ENCODE data around the gene C1QB.
"Not testable (repeated sequence)": the region's sequence is repeated elsewhere in the genome, so short reads cannot be mapped to it uniquely, and the experiment has no call there.

Gene C1QB

DNA sequence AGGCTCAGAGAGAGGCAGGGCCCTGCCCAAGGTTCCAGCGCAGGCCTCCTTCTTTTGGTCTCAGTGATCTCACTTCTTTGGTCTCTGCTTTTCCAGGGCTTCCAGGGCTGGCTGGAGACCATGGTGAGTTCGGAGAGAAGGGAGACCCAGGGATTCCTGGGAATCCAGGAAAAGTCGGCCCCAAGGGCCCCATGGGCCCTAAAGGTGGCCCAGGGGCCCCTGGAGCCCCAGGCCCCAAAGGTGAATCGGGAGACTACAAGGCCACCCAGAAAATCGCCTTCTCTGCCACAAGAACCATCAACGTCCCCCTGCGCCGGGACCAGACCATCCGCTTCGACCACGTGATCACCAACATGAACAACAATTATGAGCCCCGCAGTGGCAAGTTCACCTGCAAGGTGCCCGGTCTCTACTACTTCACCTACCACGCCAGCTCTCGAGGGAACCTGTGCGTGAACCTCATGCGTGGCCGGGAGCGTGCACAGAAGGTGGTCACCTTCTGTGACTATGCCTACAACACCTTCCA is 7.7 kb downstream of the C1QB start:
- DNase-seq (ENCODE audit: low read depth): no peak
- TF ChIP-seq, protein P1, sequence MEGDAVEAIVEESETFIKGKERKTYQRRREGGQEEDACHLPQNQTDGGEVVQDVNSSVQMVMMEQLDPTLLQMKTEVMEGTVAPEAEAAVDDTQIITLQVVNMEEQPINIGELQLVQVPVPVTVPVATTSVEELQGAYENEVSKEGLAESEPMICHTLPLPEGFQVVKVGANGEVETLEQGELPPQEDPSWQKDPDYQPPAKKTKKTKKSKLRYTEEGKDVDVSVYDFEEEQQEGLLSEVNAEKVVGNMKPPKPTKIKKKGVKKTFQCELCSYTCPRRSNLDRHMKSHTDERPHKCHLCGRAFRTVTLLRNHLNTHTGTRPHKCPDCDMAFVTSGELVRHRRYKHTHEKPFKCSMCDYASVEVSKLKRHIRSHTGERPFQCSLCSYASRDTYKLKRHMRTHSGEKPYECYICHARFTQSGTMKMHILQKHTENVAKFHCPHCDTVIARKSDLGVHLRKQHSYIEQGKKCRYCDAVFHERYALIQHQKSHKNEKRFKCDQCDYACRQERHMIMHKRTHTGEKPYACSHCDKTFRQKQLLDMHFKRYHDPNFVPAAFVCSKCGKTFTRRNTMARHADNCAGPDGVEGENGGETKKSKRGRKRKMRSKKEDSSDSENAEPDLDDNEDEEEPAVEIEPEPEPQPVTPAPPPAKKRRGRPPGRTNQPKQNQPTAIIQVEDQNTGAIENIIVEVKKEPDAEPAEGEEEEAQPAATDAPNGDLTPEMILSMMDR (IDR thresholded peaks at IDR 0.05; ENCODE audit: insufficient read depth, low read depth, low read length, missing control alignments): no peak
- no peak overlapping the region for H3K4me3 ChIP-seq (ENCODE audit: low read length)

GRCh38 chr1:22661880-22662279 is 8.8 kb downstream of the C1QB start:
- TF ChIP-seq, protein P1 (IDR thresholded peaks at IDR 0.05; ENCODE audit: insufficient read depth, low read depth, low read length, missing control alignments): no peak
- DNase-seq (ENCODE audit: low read depth): no peak
- H3K4me3 ChIP-seq (ENCODE audit: low read length): no peak overlapping the region

DNA sequence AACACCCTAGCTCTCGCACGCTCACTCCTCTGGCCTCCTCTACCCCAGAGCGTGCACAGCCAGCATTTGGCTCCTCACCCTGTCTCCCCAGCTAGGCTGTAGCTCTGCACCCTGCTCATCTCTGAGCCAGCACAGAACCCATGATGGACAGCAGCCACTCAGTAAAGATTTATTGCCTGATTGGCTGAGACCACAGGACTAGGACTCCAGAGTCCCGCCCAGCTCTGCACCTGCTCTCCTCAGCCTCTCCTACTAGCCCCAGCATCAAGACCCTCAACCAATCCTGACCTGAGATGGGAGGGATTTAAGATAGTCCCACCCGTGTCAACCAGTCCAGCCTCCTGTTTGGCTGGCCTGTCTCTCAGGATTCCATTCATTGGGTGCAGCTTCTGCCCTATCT is 9.3 kb downstream of the C1QB start:
- TF ChIP-seq, protein P1 (IDR thresholded peaks at IDR 0.05; ENCODE audit: insufficient read depth, low read depth, low read length, missing control alignments): no peak
- H3K4me3 ChIP-seq (ENCODE audit: low read length): no peak overlapping the region
- no peak for DNase-seq (ENCODE audit: low read depth)

- no peak for DNase-seq (ENCODE audit: low read depth)
- no peak overlapping the region for H3K4me3 ChIP-seq (ENCODE audit: low read length)
- TF ChIP-seq, protein P1 (IDR thresholded peaks at IDR 0.05; ENCODE audit: insufficient read depth, low read depth, low read length, missing control alignments): no peak
Measured at GRCh38 chr1:22662986-22663408, 10.0 kb downstream of the C1QB start.

GRCh38 chr1:22665752-22666151 is 12.7 kb downstream of the C1QB start:
- DNase-seq (ENCODE audit: low read depth): peak; percentile 50
- no peak overlapping the region for H3K4me3 ChIP-seq (ENCODE audit: low read length)
- TF ChIP-seq, protein P1 (IDR thresholded peaks at IDR 0.05; ENCODE audit: insufficient read depth, low read depth, low read length, missing control alignments): peak; percentile 60

- TF ChIP-seq, protein P1 (IDR thresholded peaks at IDR 0.05; ENCODE audit: insufficient read depth, low read depth, low read length, missing control alignments): no peak
- no peak overlapping the region for H3K4me3 ChIP-seq (ENCODE audit: low read length)
- no peak for DNase-seq (ENCODE audit: low read depth)
Measured at GRCh38 chr1:22666412-22666811, 13.4 kb downstream of the C1QB start.

DNA sequence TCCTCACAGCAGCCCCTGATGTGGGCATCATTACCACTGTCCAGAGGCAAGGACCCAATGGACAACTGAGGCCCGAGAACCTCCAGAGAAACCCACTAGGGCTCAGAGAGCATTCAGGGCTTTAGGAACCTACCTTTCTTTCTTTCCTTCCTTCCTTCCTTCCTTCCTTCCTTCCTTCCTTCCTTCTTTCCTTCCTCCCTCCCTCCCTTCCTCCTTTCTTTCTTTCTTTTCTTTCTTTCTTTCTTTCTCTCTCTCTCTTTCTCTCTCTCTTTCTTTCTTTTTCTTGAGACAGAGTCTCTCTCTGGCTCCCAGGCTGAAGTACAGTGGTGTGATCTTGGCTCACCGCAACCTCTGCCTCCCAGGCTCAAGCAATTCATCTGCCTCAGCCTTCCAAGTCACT is 15.8 kb downstream of the C1QB start:
- H3K4me3 ChIP-seq (ENCODE audit: low read length); DNase-seq (ENCODE audit: low read depth): not testable (repeated sequence)

Measured in epithelial cell of esophagus (primary cell).